Activated CD8-positive, alpha-beta memory T cell treated with anti-CD3 and anti-CD28 coated beads for 24 hours (primary cell): ENCODE measurements around the gene GABRD.

Experiments
- DNase-seq: peaks from one replicate; pipeline ENCODE4 v3.0.0-alpha.2; 2020

The GABRD gene

GRCh38 chr1:2056955-2057590, 37.9 kb downstream of the GABRD start:
- DNase-seq = no peak

- DNase-seq = no peak
These were observed 40.3 kb downstream of the GABRD start for GRCh38 chr1:2059290-2059953.

GRCh38 chr1:2060072-2060471, 40.9 kb downstream of the GABRD start:
- no peak for DNase-seq

- DNase-seq = no peak
These were observed 41.4 kb downstream of the GABRD start for GRCh38 chr1:2060535-2060934.

- no peak for DNase-seq
These were observed 42.1 kb downstream of the GABRD start for GRCh38 chr1:2061065-2061778.

- no peak for DNase-seq
These were observed 46.6 kb downstream of the GABRD start for GRCh38 chr1:2065699-2066098.

- no peak for DNase-seq
These were observed 48.2 kb downstream of the GABRD start for GRCh38 chr1:2067393-2067792.

GRCh38 chr1:2067981-2068380, 48.8 kb downstream of the GABRD start:
- no peak for DNase-seq

GRCh38 chr1:2068951-2069350, 49.8 kb downstream of the GABRD start:
- no peak for DNase-seq

- DNase-seq = no peak
These were observed 50.9 kb downstream of the GABRD start for GRCh38 chr1:2070016-2070415.

- DNase-seq = no peak
These were observed 51.8 kb downstream of the GABRD start for GRCh38 chr1:2070800-2071530.

- no peak for DNase-seq
These were observed 53.1 kb downstream of the GABRD start for GRCh38 chr1:2072109-2072806.

GRCh38 chr1:2072891-2073290, 53.7 kb downstream of the GABRD start:
- no peak for DNase-seq

GRCh38 chr1:2073382-2074230, 54.5 kb downstream of the GABRD start:
- DNase-seq = no peak

GRCh38 chr1:2074396-2074795, 55.3 kb downstream of the GABRD start:
- no peak for DNase-seq

GRCh38 chr1:2074944-2075740, 56.0 kb downstream of the GABRD start:
- DNase-seq = no peak

GRCh38 chr1:2076826-2077225, 57.7 kb downstream of the GABRD start:
- DNase-seq = no peak

GRCh38 chr1:2078170-2078569, 59.0 kb downstream of the GABRD start:
- DNase-seq = no peak

- DNase-seq = no peak
These were observed 60.4 kb downstream of the GABRD start for GRCh38 chr1:2079396-2080085.

GRCh38 chr1:2080140-2080539, 61.0 kb downstream of the GABRD start:
- no peak for DNase-seq
